Panc1 (cell line): ENCODE measurements around the gene MAGI2. TPM values are rescaled to one million over a fixed set of nuclear protein-coding genes. Genes with fewer than 3 reads are reported as not detected.

Source experiments
- ATAC-seq: fragments of 200-7000 bp; cut with Tn5 transposase; 2 replicates; pipeline ENCODE4 v1.9.1; 2020; ENCODE audit warnings: mild to moderate bottlenecking, moderate library complexity
- BruUV-seq: library from RNA; stranded (reverse); fragments of 400-500 nt; replicated peaks from 2 replicates; lab custom pipeline; 2021; lab: Mats Ljungman, UMichigan
- CTCF ChIA-PET: fragments of 300-600 bp; sonication (Branson Sonifier 250); formaldehyde crosslinking; loops from one replicate; lab custom pipeline; 2022; ENCODE audit warnings: antibody characterized with exemption; lab: Charles Lee
- POLR2A ChIA-PET: fragments of 300-600 bp; sonication (Branson Sonifier 250); formaldehyde crosslinking; loops from one replicate; lab custom pipeline; 2022; ENCODE audit warnings: antibody characterized with exemption; lab: Charles Lee
- DNase-seq: peaks from one replicate; pipeline ENCODE4 v3.0.0-alpha.2; 2010; ENCODE audit warnings: low read depth, low spot score
- H3K27ac ChIP-seq: 2 replicates; pipeline ENCODE4 v1.5.1; 2011; ENCODE audit warnings: mild to moderate bottlenecking, low read length, inconsistent platforms
- H3K27me3 ChIP-seq: fragments of 200-500 bp; sonication (Bioruptor generic); 2 replicates; pipeline ENCODE4 v1.6.0; 2014; ENCODE audit warnings: low read length, inconsistent platforms; ENCODE audit not compliant: control insufficient read depth, insufficient read depth
- H3K36me3 ChIP-seq: fragments of 200-500 bp; sonication (Bioruptor generic); 2 replicates; pipeline ENCODE4 v1.5.1; 2014; ENCODE audit warnings: inconsistent platforms, mild to moderate bottlenecking, low read length, moderate library complexity; ENCODE audit not compliant: control insufficient read depth, insufficient read depth
- H3K4me1 ChIP-seq: 2 replicates; pipeline ENCODE4 v1.5.1; 2011; ENCODE audit warnings: inconsistent platforms, mild to moderate bottlenecking, low read length, moderate library complexity; ENCODE audit not compliant: control insufficient read depth, insufficient read depth
- H3K4me3 ChIP-seq, 2 experiments: 2 replicates each; pipeline ENCODE4 v1.5.1; 2011 to 2012; ENCODE audit warnings: low read depth in 2 of 2, low read length in 2 of 2, mild to moderate bottlenecking in 2 of 2, inconsistent platforms in 1 of 2, moderate library complexity in 1 of 2
- H3K9me3 ChIP-seq: fragments of 200-500 bp; sonication (Bioruptor generic); 2 replicates; pipeline ENCODE4 v1.5.1; 2014; ENCODE audit warnings: low read depth, mild to moderate bottlenecking, inconsistent platforms, low read length, moderate library complexity; ENCODE audit not compliant: control insufficient read depth, insufficient read depth
- CTCF ChIP-seq: fragments of 450-650 bp; IDR thresholded peaks from 2 replicates; pipeline ENCODE4 v1.5.1; 2017; ENCODE audit warnings: mild to moderate bottlenecking
- POLR2AphosphoS5 ChIP-seq: IDR thresholded peaks from 2 replicates; pipeline ENCODE4 v1.6.1; 2012; ENCODE audit warnings: mild to moderate bottlenecking, low read depth, low read length, moderate library complexity
- REST ChIP-seq, 2 experiments: IDR thresholded peaks; 2 replicates each; pipeline ENCODE4 v1.6.1; 2011 to 2012; ENCODE audit warnings: low read depth in 2 of 2, control low read depth in 1 of 2, low read length in 1 of 2, mild to moderate bottlenecking in 1 of 2, moderate library complexity in 1 of 2; ENCODE audit not compliant: insufficient read depth in 1 of 2
- SIN3A ChIP-seq: IDR thresholded peaks from 2 replicates; pipeline ENCODE4 v1.6.1; 2012; ENCODE audit warnings: low read depth, mild to moderate bottlenecking, low read length, moderate library complexity, borderline replicate concordance; ENCODE audit not compliant: insufficient read depth
- TCF7L2 ChIP-seq: IDR thresholded peaks from 2 replicates; pipeline ENCODE4 v1.6.1; 2011; ENCODE audit warnings: mild to moderate bottlenecking, low read depth, low read length, inconsistent platforms
- in situ Hi-C: cut with HindIII; loops from 2 replicates; pipeline ENCODE4 v1.10.0; 2016; ENCODE audit warnings: low sequenced_read_pairs, low pct_unique_long_range_greater_than_20kb
- intact Hi-C: fragments of 100-400 bp; cut with micrococcal nuclease; formaldehyde crosslinking; loops from one replicate; pipeline ENCODE4 v1.10.0; 2022; ENCODE audit not compliant: unreplicated experiment
- total RNA-seq: library from RNA; stranded (reverse); gene quantifications from one replicate; pipeline ENCODE4 v1.2.1, GENCODE V29; 2021; ENCODE audit not compliant: unreplicated experiment

Gene MAGI2
- total RNA-seq, 1 experiment from 2014 or later = 5.4 TPM

- intact Hi-C loops = no loop called here
- ATAC-seq (no peak), DNase-seq (no peak)
- no peaks in the 10 kb centered on the region for H3K4me1 ChIP-seq
- TF ChIP-seq REST (IDR thresholded peaks at IDR 0.05; ENCODE audit: insufficient read depth in 1 of 2, low read depth in 2 of 2, low read length in 1 of 2) (no peak), POLR2AphosphoS5 (no peak), TCF7L2 (no peak), SIN3A (no peak), CTCF (no peak)
- BruUV-seq = no TSS peak
- H3K36me3 ChIP-seq = no peaks in the 10 kb centered on the region
- H3K4me3 ChIP-seq = no peak overlapping the region
- POLR2A ChIA-PET = no interaction called here
- CTCF ChIA-PET = no interaction called here
- in situ Hi-C loops = no loop called here
- H3K27ac ChIP-seq = no peak overlapping the region
- no peaks in the 10 kb centered on the region for H3K27me3 ChIP-seq
- no peaks in the 10 kb centered on the region for H3K9me3 ChIP-seq
These were observed 1446.2 kb downstream of the MAGI2 start for GRCh38 chr7:78007231-78007630.

GRCh38 chr7:78006063-78006755, 1447.3 kb downstream of the MAGI2 start:
- CTCF ChIA-PET = no interaction called here
- no peak for DNase-seq
- no peak overlapping the region for H3K27ac ChIP-seq
- in situ Hi-C loops = no loop called here
- ATAC-seq = no peak
- BruUV-seq = no TSS peak
- TF ChIP-seq REST (IDR thresholded peaks at IDR 0.05; ENCODE audit: insufficient read depth in 1 of 2, low read depth in 2 of 2, low read length in 1 of 2) (no peak), SIN3A (no peak), TCF7L2 (no peak), CTCF (no peak), POLR2AphosphoS5 (no peak)
- POLR2A ChIA-PET = no interaction called here
- H3K4me3 ChIP-seq = no peak overlapping the region
- intact Hi-C loops = no loop called here
- H3K36me3 ChIP-seq = no peaks in the 10 kb centered on the region
- no peaks in the 10 kb centered on the region for H3K9me3 ChIP-seq
- no peaks in the 10 kb centered on the region for H3K27me3 ChIP-seq
- no peaks in the 10 kb centered on the region for H3K4me1 ChIP-seq
